Measurements from ENCODE around the gene HPCAL1. TPM values are rescaled to one million over a fixed set of nuclear protein-coding genes. Genes with fewer than 3 reads are reported as not detected.

HPCAL1 gene
- total and polyA plus RNA-seq, 4 donors, result 122 to 147 (median 136) TPM

GRCh38 chr2:10274376-10274775 is 28.3 kb upstream of the HPCAL1 start:
- TF ChIP-seq, protein P1, sequence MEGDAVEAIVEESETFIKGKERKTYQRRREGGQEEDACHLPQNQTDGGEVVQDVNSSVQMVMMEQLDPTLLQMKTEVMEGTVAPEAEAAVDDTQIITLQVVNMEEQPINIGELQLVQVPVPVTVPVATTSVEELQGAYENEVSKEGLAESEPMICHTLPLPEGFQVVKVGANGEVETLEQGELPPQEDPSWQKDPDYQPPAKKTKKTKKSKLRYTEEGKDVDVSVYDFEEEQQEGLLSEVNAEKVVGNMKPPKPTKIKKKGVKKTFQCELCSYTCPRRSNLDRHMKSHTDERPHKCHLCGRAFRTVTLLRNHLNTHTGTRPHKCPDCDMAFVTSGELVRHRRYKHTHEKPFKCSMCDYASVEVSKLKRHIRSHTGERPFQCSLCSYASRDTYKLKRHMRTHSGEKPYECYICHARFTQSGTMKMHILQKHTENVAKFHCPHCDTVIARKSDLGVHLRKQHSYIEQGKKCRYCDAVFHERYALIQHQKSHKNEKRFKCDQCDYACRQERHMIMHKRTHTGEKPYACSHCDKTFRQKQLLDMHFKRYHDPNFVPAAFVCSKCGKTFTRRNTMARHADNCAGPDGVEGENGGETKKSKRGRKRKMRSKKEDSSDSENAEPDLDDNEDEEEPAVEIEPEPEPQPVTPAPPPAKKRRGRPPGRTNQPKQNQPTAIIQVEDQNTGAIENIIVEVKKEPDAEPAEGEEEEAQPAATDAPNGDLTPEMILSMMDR (IDR thresholded peaks at IDR 0.05; ENCODE audit: control extremely low read depth, extremely low read depth), result no peak
- no peaks in the 10 kb centered on the region for H3K9me3 ChIP-seq (ENCODE audit: control insufficient read depth in 4 of 4, insufficient read depth in 3 of 4, low read length in 3 of 4)
- ATAC-seq (ENCODE audit: insufficient read depth, low FRiP score) (no peak), DNase-seq (no peak)
- peaks cover 0 to 12% (median 0%) of the 10 kb centered on the region in 5 donors for H3K4me1 ChIP-seq (ENCODE audit: control insufficient read depth in 5 of 5, insufficient read depth in 5 of 5, low read length in 5 of 5)
- H3K4me3 ChIP-seq, result no peak overlapping the region
- no peak overlapping the region for H3K9ac ChIP-seq (ENCODE audit: insufficient read depth in 1 of 2, low read length in 2 of 2)
- 94 to 97% methylated on average over 14 of the region's 14 CpGs for WGBS, 2 donors
- no peak overlapping the region for H3K27ac ChIP-seq (ENCODE audit: low read depth in 1 of 2, low read length in 1 of 2)
- no peaks in the 10 kb centered on the region for H3K36me3 ChIP-seq (ENCODE audit: control insufficient read depth in 4 of 4, insufficient read depth in 4 of 4, low read length in 4 of 4)
- H3K27me3 ChIP-seq (ENCODE audit: control insufficient read depth in 3 of 3, insufficient read depth in 3 of 3, low read length in 2 of 3), result no peaks in the 10 kb centered on the region

DNA sequence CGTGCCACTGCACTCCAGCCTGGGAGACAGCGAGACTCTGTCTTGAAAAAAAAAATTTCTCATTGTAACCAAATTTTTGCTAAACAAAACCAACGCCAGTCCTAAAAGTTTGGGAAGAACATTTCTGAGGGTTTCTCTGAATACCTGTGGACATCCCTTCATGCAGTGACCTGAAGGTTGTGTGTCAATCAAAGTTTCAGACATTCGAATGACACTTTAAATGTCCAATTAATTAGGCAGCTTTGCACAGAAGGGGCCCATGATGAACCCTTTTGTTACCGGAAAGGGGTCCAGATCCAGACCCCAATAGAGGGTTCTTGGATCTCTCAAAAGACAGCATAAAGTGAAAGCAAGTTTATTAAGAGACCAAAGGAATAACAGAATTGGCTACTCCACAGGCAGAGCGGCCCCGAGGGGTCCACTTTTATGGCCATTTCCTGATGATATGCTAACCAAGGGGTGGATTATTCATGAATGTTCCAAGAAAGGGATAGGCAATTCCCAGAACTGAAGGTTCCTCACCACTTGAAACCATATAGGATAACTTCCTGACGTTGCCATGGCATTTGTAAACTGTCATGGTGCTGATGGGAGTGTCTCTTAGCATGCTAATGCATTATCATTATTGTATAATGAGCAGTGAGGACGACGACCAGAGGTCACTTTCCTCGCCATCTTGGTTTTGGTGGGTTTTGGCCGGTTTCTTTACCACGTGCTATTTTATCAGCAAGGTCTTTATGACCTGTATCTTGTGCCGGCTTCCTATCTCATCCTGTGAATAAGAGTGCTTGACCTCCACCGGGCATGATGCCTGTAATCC is 27.5 kb upstream of the HPCAL1 start:
- ATAC-seq (ENCODE audit: insufficient read depth, low FRiP score) (no peak), DNase-seq (no peak)
- Histone ChIP-seq H3K4me3 (no peak overlapping the region), H3K36me3 (ENCODE audit: control insufficient read depth in 4 of 4, insufficient read depth in 4 of 4, low read length in 4 of 4) (no peaks in the 10 kb centered on the region), H3K27me3 (ENCODE audit: control insufficient read depth in 3 of 3, insufficient read depth in 3 of 3, low read length in 2 of 3) (no peaks in the 10 kb centered on the region), H3K27ac (ENCODE audit: low read depth in 1 of 2, low read length in 1 of 2) (no peak overlapping the region), H3K4me1 (ENCODE audit: control insufficient read depth in 5 of 5, insufficient read depth in 5 of 5, low read length in 5 of 5) (peaks cover 0 to 12% (median 0%) of the 10 kb centered on the region in 5 donors), H3K9ac (ENCODE audit: insufficient read depth in 1 of 2, low read length in 2 of 2) (no peak overlapping the region), H3K9me3 (ENCODE audit: control insufficient read depth in 4 of 4, insufficient read depth in 3 of 4, low read length in 3 of 4) (no peaks in the 10 kb centered on the region)
- 85 to 93% methylated on average over 15 of the region's 15 CpGs for WGBS, 2 donors
- TF ChIP-seq, protein P1 (IDR thresholded peaks at IDR 0.05; ENCODE audit: control extremely low read depth, extremely low read depth), result no peak

DNA sequence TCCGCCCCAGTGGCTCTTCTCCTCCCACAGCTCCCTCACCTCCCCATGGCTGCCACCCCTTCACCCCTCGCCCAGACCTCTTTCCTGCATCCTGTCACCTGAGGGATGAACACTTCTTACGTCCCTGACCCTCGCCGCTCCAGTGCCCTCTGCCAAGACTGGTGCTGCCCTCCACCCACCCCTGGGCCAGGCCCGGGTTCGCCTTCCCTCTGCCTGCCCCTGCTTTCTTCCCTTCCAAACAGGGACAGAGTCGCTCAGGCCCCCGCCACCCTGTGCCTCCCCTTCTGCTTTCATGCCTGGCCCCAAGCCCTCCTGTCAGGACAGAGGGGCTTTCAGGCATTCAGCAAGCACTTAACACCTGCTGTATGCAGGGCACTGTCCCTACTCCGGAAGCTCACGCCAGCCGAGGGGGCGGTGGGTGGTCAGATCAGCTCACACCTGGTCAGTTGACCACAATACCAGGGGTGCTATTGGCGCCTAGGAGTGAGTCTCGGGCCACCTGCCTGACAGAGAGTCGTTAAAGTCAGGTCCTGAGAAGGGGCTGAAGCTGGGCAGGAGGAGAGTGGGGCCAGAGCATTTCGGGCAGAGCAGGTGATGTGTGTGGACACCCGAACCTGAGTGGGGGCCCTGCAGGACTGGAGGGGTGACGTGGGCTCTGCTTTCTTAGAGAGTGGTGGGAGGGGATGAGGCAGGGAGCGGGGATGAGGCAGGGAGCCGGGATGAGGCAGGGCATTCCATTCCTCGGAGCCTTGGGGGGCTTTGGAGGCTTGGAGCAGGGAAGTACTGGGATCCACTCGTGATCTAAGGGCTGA is 26.0 kb upstream of the HPCAL1 start:
- Histone ChIP-seq H3K9me3 (ENCODE audit: control insufficient read depth in 4 of 4, insufficient read depth in 3 of 4, low read length in 3 of 4) (no peaks in the 10 kb centered on the region), H3K4me1 (ENCODE audit: control insufficient read depth in 5 of 5, insufficient read depth in 5 of 5, low read length in 5 of 5) (peaks cover 0 to 8% (median 0%) of the 10 kb centered on the region in 5 donors), H3K4me3 (no peak overlapping the region), H3K27ac (ENCODE audit: low read depth in 1 of 2, low read length in 1 of 2) (no peak overlapping the region), H3K36me3 (ENCODE audit: control insufficient read depth in 4 of 4, insufficient read depth in 4 of 4, low read length in 4 of 4) (no peaks in the 10 kb centered on the region), H3K27me3 (ENCODE audit: control insufficient read depth in 3 of 3, insufficient read depth in 3 of 3, low read length in 2 of 3) (no peaks in the 10 kb centered on the region), H3K9ac (ENCODE audit: insufficient read depth in 1 of 2, low read length in 2 of 2) (no peak overlapping the region)
- TF ChIP-seq, protein P1 (IDR thresholded peaks at IDR 0.05; ENCODE audit: control extremely low read depth, extremely low read depth), result no peak
- WGBS, 2 donors, result 88 to 92% methylated on average over 23 of the region's 23 CpGs
- DNase-seq (no peak), ATAC-seq (ENCODE audit: insufficient read depth, low FRiP score) (no peak)
